22Rv1 (cell line): ENCODE data around the gene NCDN.

Experiments used
- H3K27ac ChIP-seq: fragments of 450-650 bp; 2 replicates; pipeline ENCODE4 v1.5.1; 2017
- CTCF ChIP-seq: fragments of 450-650 bp; IDR thresholded peaks from 2 replicates; pipeline ENCODE4 v1.5.1; 2017; ENCODE audit warnings: mild to moderate bottlenecking
- ZFX ChIP-seq: fragments of 450-650 bp; IDR thresholded peaks from 2 replicates; pipeline ENCODE4 v1.6.1; 2017; ENCODE audit warnings: antibody characterized with exemption, borderline replicate concordance

The NCDN gene

GRCh38 chr1:35603468-35603867 is 45.9 kb downstream of the NCDN start:
- no peak overlapping the region for H3K27ac ChIP-seq
- no peak for TF ChIP-seq CTCF
- no peak for TF ChIP-seq ZFX

- TF ChIP-seq ZFX, result no peak
- TF ChIP-seq CTCF, result no peak
- H3K27ac ChIP-seq, result no peak overlapping the region
These were observed 46.3 kb downstream of the NCDN start for GRCh38 chr1:35603941-35604340.

- no peak for TF ChIP-seq ZFX
These were observed 47.7 kb downstream of the NCDN start for GRCh38 chr1:35605071-35605866.

GRCh38 chr1:35605867-35606182 is 48.2 kb downstream of the NCDN start:
- no peak overlapping the region for H3K27ac ChIP-seq
- TF ChIP-seq ZFX (no peak), CTCF (no peak)

More at GRCh38 chr1:35605071-35605866, 47.7 kb downstream of the NCDN start:
- H3K27ac ChIP-seq, result no peak overlapping the region

GRCh38 chr1:35611655-35612054 is 54.1 kb downstream of the NCDN start:
- TF ChIP-seq ZFX (no peak), CTCF (no peak)
- no peak overlapping the region for H3K27ac ChIP-seq

GRCh38 chr1:35615440-35615839 is 57.8 kb downstream of the NCDN start:
- TF ChIP-seq ZFX, result no peak
- TF ChIP-seq CTCF, result no peak
- no peak overlapping the region for H3K27ac ChIP-seq
